ENCODE measurements around the gene TIMM29. TPM values are rescaled to one million over a fixed set of nuclear protein-coding genes. Genes with fewer than 3 reads are reported as not detected.

The TIMM29 gene
- total and polyA plus RNA-seq, 3 donors from 2014 or later = 20.2 to 45.7 (median 40.9) TPM

- Histone ChIP-seq H3K27me3 (no peaks in the 10 kb centered on the region), H3K4me3 (no peak overlapping the region), H3K27ac (no peak overlapping the region), H3K36me3 (ENCODE audit: low read depth, missing control alignments) (no peaks in the 10 kb centered on the region), H3K4me1 (no peaks in the 10 kb centered on the region), H3K9me3 (no peaks in the 10 kb centered on the region)
- WGBS, 2 donors = 88 to 91% methylated on average over 24 to 31 of the region's 31 CpGs
- intact Hi-C loops (cut with DNase I; ENCODE audit: low total_unique reads) = no loop called here
- no peak for DNase-seq
- TF ChIP-seq, protein P1, sequence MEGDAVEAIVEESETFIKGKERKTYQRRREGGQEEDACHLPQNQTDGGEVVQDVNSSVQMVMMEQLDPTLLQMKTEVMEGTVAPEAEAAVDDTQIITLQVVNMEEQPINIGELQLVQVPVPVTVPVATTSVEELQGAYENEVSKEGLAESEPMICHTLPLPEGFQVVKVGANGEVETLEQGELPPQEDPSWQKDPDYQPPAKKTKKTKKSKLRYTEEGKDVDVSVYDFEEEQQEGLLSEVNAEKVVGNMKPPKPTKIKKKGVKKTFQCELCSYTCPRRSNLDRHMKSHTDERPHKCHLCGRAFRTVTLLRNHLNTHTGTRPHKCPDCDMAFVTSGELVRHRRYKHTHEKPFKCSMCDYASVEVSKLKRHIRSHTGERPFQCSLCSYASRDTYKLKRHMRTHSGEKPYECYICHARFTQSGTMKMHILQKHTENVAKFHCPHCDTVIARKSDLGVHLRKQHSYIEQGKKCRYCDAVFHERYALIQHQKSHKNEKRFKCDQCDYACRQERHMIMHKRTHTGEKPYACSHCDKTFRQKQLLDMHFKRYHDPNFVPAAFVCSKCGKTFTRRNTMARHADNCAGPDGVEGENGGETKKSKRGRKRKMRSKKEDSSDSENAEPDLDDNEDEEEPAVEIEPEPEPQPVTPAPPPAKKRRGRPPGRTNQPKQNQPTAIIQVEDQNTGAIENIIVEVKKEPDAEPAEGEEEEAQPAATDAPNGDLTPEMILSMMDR (IDR thresholded peaks at IDR 0.05) = no peak
- no peak for TF ChIP-seq POLR2A (IDR thresholded peaks at IDR 0.05)
These were observed 16.8 kb upstream of the TIMM29 start for GRCh38 chr19:10911579-10912363.

DNA sequence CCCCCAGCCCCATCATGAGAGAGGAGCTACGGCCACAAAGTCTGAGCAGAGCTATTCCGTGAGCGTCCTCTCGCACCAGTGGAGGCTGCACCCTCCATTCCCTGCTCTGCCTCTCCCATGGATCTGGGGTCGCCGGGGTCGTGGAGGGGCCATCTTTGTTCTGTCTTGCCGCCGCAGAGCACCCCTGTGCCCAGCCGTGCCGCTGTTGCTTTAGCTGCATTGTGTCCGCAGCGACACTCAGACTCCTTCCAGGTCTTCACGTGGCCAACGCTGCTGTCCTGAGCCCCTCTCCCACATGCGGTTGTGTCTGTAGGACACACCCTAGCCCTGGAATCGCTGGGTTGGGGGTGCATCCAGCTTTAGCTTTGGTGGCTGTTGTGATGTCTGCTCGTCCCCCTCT is 16.0 kb upstream of the TIMM29 start:
- H3K36me3 ChIP-seq (ENCODE audit: low read depth, missing control alignments) = no peaks in the 10 kb centered on the region
- H3K9me3 ChIP-seq = no peaks in the 10 kb centered on the region
- intact Hi-C loops (cut with DNase I; ENCODE audit: low total_unique reads) = no loop called here
- TF ChIP-seq POLR2A (IDR thresholded peaks at IDR 0.05) = no peak
- TF ChIP-seq, protein P1 (IDR thresholded peaks at IDR 0.05) = no peak
- no peaks in the 10 kb centered on the region for H3K4me1 ChIP-seq
- H3K27ac ChIP-seq = no peak overlapping the region
- no peak overlapping the region for H3K4me3 ChIP-seq
- no peaks in the 10 kb centered on the region for H3K27me3 ChIP-seq
- 90 to 92% methylated on average over 14 to 18 of the region's 18 CpGs for WGBS, 2 donors
- DNase-seq = no peak

GRCh38 chr19:10913716-10914340 is 14.8 kb upstream of the TIMM29 start:
- Histone ChIP-seq H3K4me1 (no peaks in the 10 kb centered on the region), H3K27me3 (no peaks in the 10 kb centered on the region), H3K36me3 (ENCODE audit: low read depth, missing control alignments) (no peaks in the 10 kb centered on the region), H3K27ac (no peak overlapping the region), H3K4me3 (no peak overlapping the region), H3K9me3 (no peaks in the 10 kb centered on the region)
- TF ChIP-seq, protein P1 (IDR thresholded peaks at IDR 0.05) = no peak
- TF ChIP-seq POLR2A (IDR thresholded peaks at IDR 0.05) = no peak
- intact Hi-C loops (cut with DNase I; ENCODE audit: low total_unique reads) = no loop called here
- 97 to 100% methylated on average over 4 to 24 of the region's 24 CpGs for WGBS, 2 donors
- DNase-seq = no peak

- Histone ChIP-seq H3K36me3 (ENCODE audit: low read depth, missing control alignments) (no peaks in the 10 kb centered on the region), H3K9me3 (no peaks in the 10 kb centered on the region), H3K27me3 (no peaks in the 10 kb centered on the region), H3K27ac (no peak overlapping the region), H3K4me1 (no peaks in the 10 kb centered on the region), H3K4me3 (no peak overlapping the region)
- TF ChIP-seq, protein P1 (IDR thresholded peaks at IDR 0.05) = no peak
- no peak for TF ChIP-seq POLR2A (IDR thresholded peaks at IDR 0.05)
- intact Hi-C loops (cut with DNase I; ENCODE audit: low total_unique reads) = no loop called here
- WGBS, 2 donors = 73 to 77% methylated on average over 8 to 19 of the region's 19 CpGs
- DNase-seq = no peak
These were observed 13.2 kb upstream of the TIMM29 start for GRCh38 chr19:10915130-10916091.

Measured in testis (tissue), 3 donors.